Measurements from ENCODE around the gene PSPH.
"Not testable (repeated sequence)": the region's sequence is repeated elsewhere in the genome, so short reads cannot be mapped to it uniquely, and the experiment has no call there.

The PSPH gene

GRCh38 chr7:56051339-56052191, at the start of gene PSPH, which contains the start of gene CCT6A:
Gene PSPH, minus strand, starts transcription at chr7:56051444. Its CDS starts 30,232 bp downstream, at chr7:56021212.
Gene CCT6A, plus strand, starts transcription at chr7:56051765. Its CDS starts 84 bp downstream, at chr7:56051849.
- peak; percentile 89 for DNase-seq (ENCODE audit: low read depth)

GRCh38 chr7:56099653-56100052, 48.4 kb upstream of the PSPH start:
- no peak for DNase-seq (ENCODE audit: low read depth)

- DNase-seq (ENCODE audit: low read depth): not testable (repeated sequence)
Measured at GRCh38 chr7:56098187-56099008, 47.2 kb upstream of the PSPH start.

GRCh38 chr7:56097700-56098099, 46.5 kb upstream of the PSPH start:
- DNase-seq (ENCODE audit: low read depth): no peak

GRCh38 chr7:56092789-56093531, 41.7 kb upstream of the PSPH start, which contains the start of gene PHKG1:
Gene PHKG1, minus strand, starts transcription at chr7:56092952. Its CDS starts 4,011 bp downstream, at chr7:56088941.
- DNase-seq (ENCODE audit: low read depth): no peak

GRCh38 chr7:56092388-56092787, 41.1 kb upstream of the PSPH start:
- not testable (repeated sequence) for DNase-seq (ENCODE audit: low read depth)

GRCh38 chr7:56091591-56091990, 40.3 kb upstream of the PSPH start:
- DNase-seq (ENCODE audit: low read depth): no peak

- DNase-seq (ENCODE audit: low read depth): no peak
Measured at GRCh38 chr7:56087445-56087844, 36.2 kb upstream of the PSPH start.

- DNase-seq (ENCODE audit: low read depth): no peak
Measured at GRCh38 chr7:56086761-56087160, 35.5 kb upstream of the PSPH start.

GRCh38 chr7:56083150-56083785, 32.0 kb upstream of the PSPH start:
- no peak for DNase-seq (ENCODE audit: low read depth)

GRCh38 chr7:56081626-56082340, 30.5 kb upstream of the PSPH start:
- DNase-seq (ENCODE audit: low read depth): no peak

- not testable (repeated sequence) for DNase-seq (ENCODE audit: low read depth)
Measured at GRCh38 chr7:56080726-56081435, 29.6 kb upstream of the PSPH start.

GRCh38 chr7:56079450-56080185, 28.4 kb upstream of the PSPH start:
- DNase-seq (ENCODE audit: low read depth): no peak

GRCh38 chr7:56078196-56078595, 27.0 kb upstream of the PSPH start:
- no peak for DNase-seq (ENCODE audit: low read depth)

- no peak for DNase-seq (ENCODE audit: low read depth)
Measured at GRCh38 chr7:56077681-56078080, 26.4 kb upstream of the PSPH start.

GRCh38 chr7:56074371-56074791, 23.1 kb upstream of the PSPH start:
- DNase-seq (ENCODE audit: low read depth): peak; percentile 29

- not testable (repeated sequence) for DNase-seq (ENCODE audit: low read depth)
Measured at GRCh38 chr7:56066376-56066775, 15.1 kb upstream of the PSPH start.

GRCh38 chr7:56063882-56064625, 12.8 kb upstream of the PSPH start, which contains the start of gene SUMF2:
Gene SUMF2, plus strand, starts transcription at chr7:56064286. Its CDS starts 26 bp downstream, at chr7:56064312.
- DNase-seq (ENCODE audit: low read depth): peak; percentile 82

- no peak for DNase-seq (ENCODE audit: low read depth)
Measured at GRCh38 chr7:56063500-56063881, 12.2 kb upstream of the PSPH start.

All from T-helper 22 cell (primary cell).